HG03108 (cell line): ENCODE measurements around the gene NLK.
"Not testable (repeated sequence)": the region's sequence is repeated elsewhere in the genome, so short reads cannot be mapped to it uniquely, and the experiment has no call there.

ENCODE experiments used
- ATAC-seq: cut with Tn5 transposase; IDR thresholded peaks from one replicate; pipeline ENCODE4 v1.9.1; 2021; ENCODE audit warnings: moderate library complexity; ENCODE audit not compliant: unreplicated experiment

Gene NLK

GRCh38 chr17:28147017-28147416 lies 104.5 kb downstream of the NLK start:
- no peak for ATAC-seq

- no peak for ATAC-seq
These were observed 108.5 kb downstream of the NLK start for GRCh38 chr17:28151001-28151400.

- ATAC-seq = no peak
These were observed 111.7 kb downstream of the NLK start for GRCh38 chr17:28154214-28154613.

GRCh38 chr17:28155405-28155804 lies 112.9 kb downstream of the NLK start:
- not testable (repeated sequence) for ATAC-seq

- ATAC-seq = no peak
These were observed 116.5 kb downstream of the NLK start for GRCh38 chr17:28159004-28159403.

GRCh38 chr17:28159924-28160323 lies 117.4 kb downstream of the NLK start:
- no peak for ATAC-seq

GRCh38 chr17:28160610-28161009 lies 118.1 kb downstream of the NLK start:
- ATAC-seq = no peak

- no peak for ATAC-seq
These were observed 118.8 kb downstream of the NLK start for GRCh38 chr17:28161311-28161710.

GRCh38 chr17:28166478-28166877 lies 124.0 kb downstream of the NLK start:
- ATAC-seq = no peak

- ATAC-seq = no peak
These were observed 127.3 kb downstream of the NLK start for GRCh38 chr17:28169621-28170349.

- ATAC-seq = no peak
These were observed 128.3 kb downstream of the NLK start for GRCh38 chr17:28170771-28171170.

GRCh38 chr17:28173031-28173561 lies 130.6 kb downstream of the NLK start:
- ATAC-seq = no peak

GRCh38 chr17:28173801-28174200 lies 131.3 kb downstream of the NLK start:
- no peak for ATAC-seq

GRCh38 chr17:28174352-28175046 lies 132.0 kb downstream of the NLK start:
- ATAC-seq = no peak

- no peak for ATAC-seq
These were observed 134.9 kb downstream of the NLK start for GRCh38 chr17:28177351-28177750.

GRCh38 chr17:28178800-28179199 lies 136.3 kb downstream of the NLK start:
- no peak for ATAC-seq

GRCh38 chr17:28180449-28180848 lies 138.0 kb downstream of the NLK start:
- ATAC-seq = no peak

GRCh38 chr17:28181568-28181967 lies 139.1 kb downstream of the NLK start:
- no peak for ATAC-seq

- no peak for ATAC-seq
These were observed 140.1 kb downstream of the NLK start for GRCh38 chr17:28182559-28182958.

GRCh38 chr17:28185658-28186057 lies 143.2 kb downstream of the NLK start:
- ATAC-seq = no peak

GRCh38 chr17:28186472-28186871 lies 144.0 kb downstream of the NLK start:
- not testable (repeated sequence) for ATAC-seq

GRCh38 chr17:28187931-28188330 lies 145.5 kb downstream of the NLK start:
- no peak for ATAC-seq
